GM12878 (cell line): ENCODE data around the gene STAMBP. TPM values are rescaled to one million over a fixed set of nuclear protein-coding genes. Genes with fewer than 3 reads are reported as not detected.

Source experiments
- ATAC-seq: fragments of 200-7000 bp; cut with Tn5 transposase; 3 replicates; pipeline ENCODE4 v1.9.1; 2020; ENCODE audit warnings: mild to moderate bottlenecking, moderate library complexity
- BruUV-seq: library from RNA; stranded (reverse); fragments of 400-500 nt; replicated peaks from 2 replicates; lab custom pipeline; 2021; lab: Mats Ljungman, UMichigan
- CTCF ChIA-PET: fragments of 300-600 bp; sonication (Branson Sonifier 250); formaldehyde crosslinking; extraction: SDS; loops from one replicate; lab custom pipeline; 2021; ENCODE audit warnings: inconsistent platforms; lab: Yijun Ruan, JAX
- POLR2A ChIA-PET: fragments of 350-600 bp; formaldehyde crosslinking; extraction: SDS; loops from one replicate; lab custom pipeline; 2021; ENCODE audit warnings: inconsistent platforms; lab: Charles Lee
- RAD21 ChIA-PET: fragments of 300-600 bp; sonication (Branson Sonifier 250); formaldehyde crosslinking; loops from one replicate; lab custom pipeline; 2023; ENCODE audit warnings: antibody characterized with exemption; ENCODE audit not compliant: unreplicated experiment; lab: Charles Lee
- SMC1A ChIA-PET: fragments of 300-600 bp; sonication (Branson Sonifier 250); formaldehyde crosslinking; loops from one replicate; lab custom pipeline; 2023; ENCODE audit not compliant: unreplicated experiment, uncharacterized antibody; lab: Charles Lee
- DNase-seq: peaks from one replicate; pipeline ENCODE4 v3.0.0-alpha.2; 2011; ENCODE audit warnings: low read depth, low spot score
- FAIRE-seq: peaks from 3 replicates; lab custom pipeline; 2011; peaks lifted over from hg19 to GRCh38; lab: Jason Lieb, UNC
- H2AFZ ChIP-seq: 2 replicates; pipeline ENCODE4 v1.6.0; 2011; ENCODE audit warnings: low read depth, low read length, control low read depth; ENCODE audit not compliant: control insufficient read depth
- H3K27ac ChIP-seq: 2 replicates; pipeline ENCODE4 v1.5.1; 2011; ENCODE audit warnings: control low read depth; ENCODE audit not compliant: control insufficient read depth, insufficient read depth
- H3K27me3 ChIP-seq, 2 experiments: replicated peaks in 1 of 2; 2 replicates each; pipeline versions ENCODE4 v1.6.0 to v1.6.1; 2011; ENCODE audit warnings: low read length in 1 of 2; ENCODE audit not compliant: control insufficient read depth in 2 of 2, insufficient read depth in 2 of 2
- H3K36me3 ChIP-seq, 2 experiments: 2 replicates each; pipeline ENCODE4 v1.5.1; 2011; ENCODE audit warnings: low read length in 1 of 2; ENCODE audit not compliant: control insufficient read depth in 2 of 2, insufficient read depth in 2 of 2
- H3K4me1 ChIP-seq: 2 replicates; pipeline ENCODE4 v1.6.1; 2011; ENCODE audit warnings: mild to moderate bottlenecking, low read length, moderate library complexity, mixed read lengths; ENCODE audit not compliant: control insufficient read depth, insufficient read depth
- H3K4me2 ChIP-seq: 2 replicates; pipeline ENCODE4 v1.6.0; 2011; ENCODE audit warnings: control low read depth; ENCODE audit not compliant: control insufficient read depth, insufficient read depth
- H3K4me3 ChIP-seq: fragments of 200-600 bp; sonication (generic); 2 replicates; pipeline ENCODE4 v1.5.1; 2016
- H3K79me2 ChIP-seq: 2 replicates; pipeline ENCODE4 v1.6.0; 2011; ENCODE audit warnings: low read length; ENCODE audit not compliant: control insufficient read depth, insufficient read depth
- H3K9ac ChIP-seq: 2 replicates; pipeline ENCODE4 v1.8.0; 2011; ENCODE audit warnings: low read length, control low read depth, mixed read lengths; ENCODE audit not compliant: control insufficient read depth, insufficient read depth
- H3K9me3 ChIP-seq: replicated peaks from 3 replicates; pipeline ENCODE4 v1.5.1; 2011; ENCODE audit warnings: mild to moderate bottlenecking, low read length; ENCODE audit not compliant: control insufficient read depth, insufficient read depth
- H4K20me1 ChIP-seq: 2 replicates; pipeline ENCODE4 v1.6.0; 2011; ENCODE audit not compliant: control insufficient read depth, insufficient read depth
- ASH2L ChIP-seq: fragments of 300-600, 200-600 bp; sonication (generic); IDR thresholded peaks from 2 replicates; pipeline ENCODE4 v1.6.1; 2017; ENCODE audit warnings: low read depth, mild to moderate bottlenecking, borderline replicate concordance
- ATF2 ChIP-seq: IDR thresholded peaks from 2 replicates; pipeline ENCODE4 v1.6.1; 2012; ENCODE audit warnings: low read length, inconsistent platforms
- DPF2 ChIP-seq: fragments of 450-650 bp; IDR thresholded peaks from 2 replicates; pipeline ENCODE4 v1.6.1; 2017; ENCODE audit warnings: mild to moderate bottlenecking
- EGR1 ChIP-seq, 2 experiments: IDR thresholded peaks; 1 replicate in 1 of 2; 2 replicates in 1 of 2; pipeline ENCODE4 v1.6.1; 2011 to 2012; ENCODE audit warnings: low read depth in 2 of 2, low read length in 2 of 2, borderline replicate concordance in 1 of 2, mild to moderate bottlenecking in 1 of 2, moderate library complexity in 1 of 2
- ETV6 ChIP-seq, 2 experiments: fragments of 450-650 bp in 1 of 2; IDR thresholded peaks in 1 of 2; conservative IDR thresholded peaks in 1 of 2; 2 replicates each; pipeline ENCODE4 v1.6.1; 2014; ENCODE audit warnings: antibody characterized with exemption in 1 of 2, borderline replicate concordance in 1 of 2, low read depth in 1 of 2, mild to moderate bottlenecking in 1 of 2, moderate library complexity in 1 of 2
- KLF5 ChIP-seq: fragments of 450-650 bp; IDR thresholded peaks from 2 replicates; pipeline ENCODE4 v1.6.1; 2014; ENCODE audit warnings: mild to moderate bottlenecking; ENCODE audit not compliant: partially characterized antibody
- NR2C2 ChIP-seq: IDR thresholded peaks from 2 replicates; pipeline ENCODE4 v1.6.1; 2011; ENCODE audit warnings: borderline replicate concordance, low read depth; ENCODE audit not compliant: control insufficient read depth, insufficient read length
- POLR2A ChIP-seq: IDR thresholded peaks from 2 replicates; pipeline ENCODE4 v1.6.1; 2011; ENCODE audit warnings: low read depth, mild to moderate bottlenecking, low read length
- RB1 ChIP-seq: fragments of 450-650 bp; formaldehyde crosslinking; IDR thresholded peaks from 2 replicates; pipeline ENCODE4 v1.6.1; 2017; ENCODE audit warnings: mild to moderate bottlenecking, borderline replicate concordance
- SIX5 ChIP-seq: IDR thresholded peaks from 2 replicates; pipeline ENCODE4 v1.6.1; 2011; ENCODE audit warnings: mild to moderate bottlenecking, low read depth, low read length, moderate library complexity; ENCODE audit not compliant: severe bottlenecking
- SUPT20H ChIP-seq: IDR thresholded peaks from 2 replicates; pipeline ENCODE4 v1.6.1; 2011; ENCODE audit warnings: low read depth, mild to moderate bottlenecking, low read length, moderate library complexity, borderline replicate concordance; ENCODE audit not compliant: control insufficient read depth
- ZBTB4 ChIP-seq: fragments of 450-650 bp; formaldehyde crosslinking; IDR thresholded peaks from 2 replicates; pipeline ENCODE4 v1.4.0; 2022; ENCODE audit warnings: mild to moderate bottlenecking, moderate library complexity
- ZSCAN29 ChIP-seq: fragments of 450-650 bp; IDR thresholded peaks from 2 replicates; pipeline ENCODE4 v1.6.1; 2017; ENCODE audit warnings: mild to moderate bottlenecking, moderate library complexity
- WGBS: methylation state at CpG from one replicate; pipeline ENCODE4 v1.1.6; 2016; ENCODE audit warnings: low lambda C conversion rate; ENCODE audit not compliant: insufficient replicate concordance, insufficient coverage; ENCODE audit errors: missing lambda C conversion rate; 5-methylcytosine and 5-hydroxymethylcytosine counted together
- in situ Hi-C: fragments of 300-500 bp; cut with MboI; formaldehyde crosslinking; loops from 9 replicates; pipeline ENCODE4 v1.14.3; 2018; ENCODE audit warnings: mixed read lengths
- intact Hi-C: fragments of 100-400 bp; cut with micrococcal nuclease; formaldehyde crosslinking; loops from one replicate; pipeline ENCODE4 v1.14.2; 2022; ENCODE audit not compliant: unreplicated experiment
- polyA plus RNA-seq, 11 experiments: library from polyadenylated mRNA; depleted of rRNA in 4 of 11; unstranded in 6 of 11; stranded (reverse) in 5 of 11; fragments of >200 nt; fragmentation: Nextera tagmentation in 4 of 11; fragmentation: Illumina TruSeq in 1 of 11; extraction: Ambion mirVana in 4 of 11; extraction: Trizol in 1 of 11; gene quantifications; 1 replicate in 1 of 11; 2 replicates in 10 of 11; pipeline versions ENCODE4 v1.2.1 to v1.2.3, GENCODE V29; 2011 to 2016; ENCODE audit warnings: inconsistent platforms in 2 of 11, missing spikeins in 2 of 11, low read depth in 1 of 11
- total RNA-seq, 4 experiments: library from RNA; depleted of rRNA in 3 of 4; stranded (reverse); fragments of >200 nt in 3 of 4; fragmentation: Illumina TruSeq in 1 of 4; extraction: Trizol in 1 of 4; gene quantifications; 2 replicates each; pipeline versions ENCODE4 v1.2.1 to v1.2.3, GENCODE V29; 2013 to 2021

STAMBP gene
- total and polyA plus RNA-seq, 10 of the 15 experiments (the other 5 are each of a cell fraction or from before 2014, with no cell fraction given): 38.9 to 84.1 (median 69.7) TPM

GRCh38 chr2:73837847-73838585 is 9.3 kb downstream of the STAMBP start:
- TF ChIP-seq KLF5: no peak
- TF ChIP-seq SIX5: no peak
- TF ChIP-seq EGR1 (IDR thresholded peaks at IDR 0.05; ENCODE audit: borderline replicate concordance in 1 of 2, low read depth in 2 of 2, low read length in 2 of 2): no peak
- no peak for TF ChIP-seq RB1
- no peak for TF ChIP-seq ZSCAN29
- no peak for TF ChIP-seq SUPT20H
- TF ChIP-seq ZBTB4 (CRISPR knock-in tag): no peak
- TF ChIP-seq ASH2L: no peak
- TF ChIP-seq NR2C2: no peak
- no peak for TF ChIP-seq POLR2A
- no peak for TF ChIP-seq DPF2
- no peak for TF ChIP-seq ETV6 (conservative IDR thresholded peaks at IDR 0.05 in 1 of 2, IDR thresholded peaks at IDR 0.05 in 1 of 2; ENCODE audit: borderline replicate concordance in 1 of 2, low read depth in 1 of 2)
- no peak for TF ChIP-seq ATF2
- H2AFZ ChIP-seq: no peak overlapping the region
- no peaks in the 10 kb centered on the region; the same call in none of the 2 replicates for H3K79me2 ChIP-seq
- SMC1A ChIA-PET: interaction anchor here (1.1 to 2.0 kb wide), 2 partner anchors 14 to 15 kb away, joined by 5 read pairs; no protein-coding TSS in a partner anchor
- BruUV-seq: no TSS peak
- ATAC-seq (no peak), DNase-seq (no peak), FAIRE-seq (no peak)
- POLR2A ChIA-PET: no interaction called here
- peaks cover 0 to 11% of the 10 kb centered on the region in 2 experiments for H3K36me3 ChIP-seq
- RAD21 ChIA-PET: interaction anchor here (1.2 to 1.5 kb wide), 2 partner anchors 11 to 344 kb away, joined by 4 read pairs; no protein-coding TSS in a partner anchor
- H3K27ac ChIP-seq: no peak overlapping the region
- no peak overlapping the region for H3K9ac ChIP-seq
- H4K20me1 ChIP-seq: no peaks in the 10 kb centered on the region
- no peaks in the 10 kb centered on the region for H3K9me3 ChIP-seq
- CTCF ChIA-PET: interaction anchor here (0.6 to 2.7 kb wide), 6 partner anchors 9 to 150 kb away, joined by 3 to 36 read pairs (median 4); partner anchors contain the start of gene STAMBP
- intact Hi-C loops: no loop called here
- no peaks in the 10 kb centered on the region for H3K27me3 ChIP-seq
- in situ Hi-C loops: no loop called here
- WGBS: 99% methylated on average over 4 of the region's 4 CpGs
- no peak overlapping the region for H3K4me2 ChIP-seq
- H3K4me1 ChIP-seq: no peaks in the 10 kb centered on the region
- no peak overlapping the region for H3K4me3 ChIP-seq
